Activated CD4-positive, alpha-beta T cell treated with anti-CD3 and anti-CD28 coated beads for 1 hour (primary cell): ENCODE measurements around the gene ATRX.

ENCODE experiments used
- DNase-seq: peaks from one replicate; pipeline ENCODE4 v3.0.0-alpha.2; 2020

ATRX gene

GRCh38 chrX:77484045-77484444 is 302.0 kb downstream of the ATRX start:
- DNase-seq = no peak

GRCh38 chrX:77455437-77455836 is 330.6 kb downstream of the ATRX start:
- no peak for DNase-seq
